ENCODE measurements around the gene MTAP. TPM values are rescaled to one million over a fixed set of nuclear protein-coding genes. Genes with fewer than 3 reads are reported as not detected.

MTAP gene
- total RNA-seq, 1 experiment from 2014 or later = 34.7 TPM

GRCh38 chr9:21840647-21841046 lies 38.2 kb downstream of the MTAP start:
- POLR2A ChIA-PET (ENCODE audit: unreplicated experiment) = no interaction called here

GRCh38 chr9:21841133-21841532 lies 38.7 kb downstream of the MTAP start:
- Histone ChIP-seq H3K79me2 (ENCODE audit: low read length) (peaks cover 21% of the 10 kb centered on the region), H3K9me3 (ENCODE audit: low read length) (no peaks in the 10 kb centered on the region), H3K4me2 (ENCODE audit: low read length) (no peak overlapping the region), H3K4me1 (ENCODE audit: insufficient read depth, low read length) (peaks cover 20% of the 10 kb centered on the region), H3K27ac (ENCODE audit: low read length) (no peak overlapping the region), H2AFZ (ENCODE audit: low read length) (no peak overlapping the region), H3K36me3 (ENCODE audit: low read depth, low read length) (peaks cover 57% of the 10 kb centered on the region), H3F3A (ENCODE audit: low read length, unreplicated experiment) (peaks cover 5% of the 10 kb centered on the region), H3K9ac (ENCODE audit: low read length) (no peak overlapping the region), H4K20me1 (ENCODE audit: low read length) (no peaks in the 10 kb centered on the region), H3K9me2 (replicated peaks; ENCODE audit: low read length) (no peaks in the 10 kb centered on the region), H3K4me3 (ENCODE audit: low read length) (no peak overlapping the region), H3K27me3 (ENCODE audit: low read length) (no peaks in the 10 kb centered on the region)
- no TSS peak for BruUV-seq (replicated peaks)
- ChIA-PET CTCF (no interaction called here), POLR2A (ENCODE audit: unreplicated experiment) (no interaction called here)
- TF ChIP-seq EZH2 (IDR thresholded peaks at IDR 0.05; ENCODE audit: low read length, unreplicated experiment) (no peak), CTCF (conservative IDR thresholded peaks at IDR 0.05; ENCODE audit: low read depth, low read length) (no peak), EZH2phosphoT487 (IDR thresholded peaks at IDR 0.05; ENCODE audit: borderline replicate concordance, low read length) (no peak)
- DNase-seq (no peak), ATAC-seq (no peak)
- intact Hi-C loops (cut with micrococcal nuclease) = no loop called here

More at GRCh38 chr9:21840647-21841046, 38.2 kb downstream of the MTAP start:
- DNase-seq = no peak
- H3K9ac ChIP-seq (ENCODE audit: low read length) = no peak overlapping the region
- H3K9me3 ChIP-seq (ENCODE audit: low read length) = no peaks in the 10 kb centered on the region
- peaks cover 21% of the 10 kb centered on the region for H3K79me2 ChIP-seq (ENCODE audit: low read length)
- CTCF ChIA-PET = no interaction called here
- intact Hi-C loops (cut with micrococcal nuclease) = no loop called here
- H3K27ac ChIP-seq (ENCODE audit: low read length) = no peak overlapping the region
- H3F3A ChIP-seq (ENCODE audit: low read length, unreplicated experiment) = peaks cover 5% of the 10 kb centered on the region
- BruUV-seq (replicated peaks) = no TSS peak
- no peak overlapping the region for H3K4me3 ChIP-seq (ENCODE audit: low read length)
- no peak for ATAC-seq
- H3K27me3 ChIP-seq (ENCODE audit: low read length) = no peaks in the 10 kb centered on the region
- H4K20me1 ChIP-seq (ENCODE audit: low read length) = no peaks in the 10 kb centered on the region
- H3K4me2 ChIP-seq (ENCODE audit: low read length) = no peak overlapping the region
- no peaks in the 10 kb centered on the region for H3K9me2 ChIP-seq (replicated peaks; ENCODE audit: low read length)
- no peak for TF ChIP-seq CTCF (conservative IDR thresholded peaks at IDR 0.05; ENCODE audit: low read depth, low read length)
- no peak for TF ChIP-seq EZH2phosphoT487 (IDR thresholded peaks at IDR 0.05; ENCODE audit: borderline replicate concordance, low read length)
- H3K36me3 ChIP-seq (ENCODE audit: low read depth, low read length) = peaks cover 53% of the 10 kb centered on the region
- H3K4me1 ChIP-seq (ENCODE audit: insufficient read depth, low read length) = peaks cover 25% of the 10 kb centered on the region
- H2AFZ ChIP-seq (ENCODE audit: low read length) = no peak overlapping the region

- POLR2A ChIA-PET (ENCODE audit: unreplicated experiment) = no interaction called here
- intact Hi-C loops (cut with micrococcal nuclease) = no loop called here
Measured at GRCh38 chr9:21848615-21849014, 46.2 kb downstream of the MTAP start.

More at GRCh38 chr9:21848615-21849014, 46.2 kb downstream of the MTAP start:
- Histone ChIP-seq H3K4me3 (ENCODE audit: low read length) (no peak overlapping the region), H3F3A (ENCODE audit: low read length, unreplicated experiment) (no peaks in the 10 kb centered on the region), H3K36me3 (ENCODE audit: low read depth, low read length) (peaks cover 7% of the 10 kb centered on the region), H3K79me2 (ENCODE audit: low read length) (no peaks in the 10 kb centered on the region), H3K27me3 (ENCODE audit: low read length) (no peaks in the 10 kb centered on the region), H2AFZ (ENCODE audit: low read length) (no peak overlapping the region), H3K9me2 (replicated peaks; ENCODE audit: low read length) (no peaks in the 10 kb centered on the region), H3K27ac (ENCODE audit: low read length) (no peak overlapping the region), H3K4me2 (ENCODE audit: low read length) (no peak overlapping the region), H3K9ac (ENCODE audit: low read length) (no peak overlapping the region), H4K20me1 (ENCODE audit: low read length) (no peaks in the 10 kb centered on the region), H3K4me1 (ENCODE audit: insufficient read depth, low read length) (peaks cover 6% of the 10 kb centered on the region; the same call in 1 of the 2 replicates), H3K9me3 (ENCODE audit: low read length) (no peaks in the 10 kb centered on the region)
- no peak for ATAC-seq
- no peak for DNase-seq
- no peak for TF ChIP-seq EZH2 (IDR thresholded peaks at IDR 0.05; ENCODE audit: low read length, unreplicated experiment)
- TF ChIP-seq EZH2phosphoT487 (IDR thresholded peaks at IDR 0.05; ENCODE audit: borderline replicate concordance, low read length) = no peak
- TF ChIP-seq CTCF (conservative IDR thresholded peaks at IDR 0.05; ENCODE audit: low read depth, low read length) = no peak
- no TSS peak for BruUV-seq (replicated peaks)
- CTCF ChIA-PET = no interaction called here

All from PC-3 (cell line).